ENCODE results near the gene SMPD2. TPM values are rescaled to one million over a fixed set of nuclear protein-coding genes. Genes with fewer than 3 reads are reported as not detected.

The SMPD2 gene
- total RNA-seq, 1 experiment from 2014 or later, result 12.3 TPM

DNA sequence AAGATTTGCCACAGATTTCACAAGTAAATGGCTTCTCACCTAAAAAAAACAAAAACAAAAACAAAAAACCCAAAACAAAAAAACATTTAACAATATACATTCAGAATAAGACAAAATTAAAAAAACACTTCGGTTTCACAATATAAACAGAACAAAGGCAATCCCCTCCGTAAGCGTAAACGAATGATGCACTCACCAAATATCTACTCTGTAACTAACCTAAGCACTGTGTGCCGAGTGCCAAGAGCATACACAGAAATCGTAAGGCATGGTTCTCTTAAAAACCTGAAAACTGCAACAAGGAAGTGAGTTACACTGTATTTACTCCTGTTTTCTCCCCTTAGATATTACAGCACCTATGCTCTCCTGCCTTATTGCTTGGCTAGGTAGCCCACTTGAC lies 27.2 kb downstream of the SMPD2 start:
- Histone ChIP-seq H3K4me1 (no peaks in the 10 kb centered on the region), H3K9me3 (no peaks in the 10 kb centered on the region), H3K36me3 (ENCODE audit: control insufficient read depth, insufficient read depth, low read length) (peaks cover 5% of the 10 kb centered on the region; the same call in 1 of the 2 replicates), H3K4me3 (ENCODE audit: low read depth, low read length) (no peak overlapping the region), H3K27me3 (replicated peaks; ENCODE audit: control insufficient read depth, insufficient read depth, low read length) (no peaks in the 10 kb centered on the region)
- CTCF ChIA-PET, result no interaction called here
- no peaks in the 10 kb centered on the region for H3K9me3 Mint-ChIP-seq (ENCODE audit: unreplicated experiment)
- TF ChIP-seq CTCF (IDR thresholded peaks at IDR 0.05; ENCODE audit: insufficient read depth in 1 of 2, low read depth in 1 of 2, low read length in 1 of 2, severe bottlenecking in 1 of 2, unreplicated experiment in 1 of 2), result no peak
- H3K4me1 Mint-ChIP-seq (ENCODE audit: low read depth, unreplicated experiment), result no peaks in the 10 kb centered on the region
- no peaks in the 10 kb centered on the region for H3K27me3 Mint-ChIP-seq (ENCODE audit: insufficient read depth, unreplicated experiment)
- intact Hi-C loops (cut with micrococcal nuclease; ENCODE audit: unreplicated experiment), result no loop called here
- DNase-seq, result no peak
- no TSS peak for BruUV-seq (replicated peaks)
- no peak overlapping the region for H3K4me3 Mint-ChIP-seq (ENCODE audit: unreplicated experiment)
- H3K36me3 Mint-ChIP-seq (ENCODE audit: insufficient read depth, unreplicated experiment), result peaks cover 55% of the 10 kb centered on the region
- H3K27ac Mint-ChIP-seq (ENCODE audit: unreplicated experiment), result no peak overlapping the region
- POLR2A ChIA-PET, result no interaction called here

DNA sequence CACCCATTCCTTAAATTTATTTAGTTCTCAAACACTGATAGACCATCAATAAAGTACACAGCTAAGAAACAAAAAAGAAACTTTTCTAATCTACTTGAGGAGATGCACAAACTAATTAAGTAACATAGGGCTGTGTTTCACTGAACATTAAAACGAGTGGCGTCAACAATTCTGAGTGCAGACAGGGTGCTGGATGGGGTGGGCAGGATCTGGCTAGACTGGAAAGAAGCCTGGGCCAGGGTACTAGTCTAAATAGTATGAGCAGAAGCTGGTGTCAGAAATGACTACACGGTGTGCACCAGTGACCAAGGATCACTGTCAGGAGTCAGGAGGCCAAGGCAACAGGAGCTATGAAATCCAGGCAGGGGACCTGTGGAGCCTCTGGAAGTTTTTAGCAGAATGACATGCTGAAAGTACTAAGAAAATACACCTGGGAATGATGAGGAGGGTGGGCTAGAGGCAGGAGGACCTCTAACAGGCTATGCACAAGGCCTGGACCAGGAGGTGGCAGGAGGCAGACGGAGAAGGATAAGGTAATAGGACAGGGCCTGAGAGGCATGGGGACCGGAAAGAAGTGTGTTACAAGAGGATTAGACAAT lies 29.2 kb downstream of the SMPD2 start:
- no peak for DNase-seq
- H3K4me1 Mint-ChIP-seq (ENCODE audit: low read depth, unreplicated experiment), result no peaks in the 10 kb centered on the region
- no peaks in the 10 kb centered on the region for H3K4me1 ChIP-seq
- ChIA-PET POLR2A (interaction anchor here (0.6 kb wide), 1 partner anchor 17 kb away, joined by 3 read pairs; no protein-coding TSS in a partner anchor), CTCF (no interaction called here)
- H3K27me3 Mint-ChIP-seq (ENCODE audit: insufficient read depth, unreplicated experiment), result no peaks in the 10 kb centered on the region
- no peak overlapping the region for H3K4me3 Mint-ChIP-seq (ENCODE audit: unreplicated experiment)
- H3K27ac Mint-ChIP-seq (ENCODE audit: unreplicated experiment), result no peak overlapping the region
- no peak overlapping the region for H3K4me3 ChIP-seq (ENCODE audit: low read depth, low read length)
- H3K36me3 ChIP-seq (ENCODE audit: control insufficient read depth, insufficient read depth, low read length), result peaks cover 5% of the 10 kb centered on the region; the same call in 1 of the 2 replicates
- H3K9me3 Mint-ChIP-seq (ENCODE audit: unreplicated experiment), result no peaks in the 10 kb centered on the region
- intact Hi-C loops (cut with micrococcal nuclease; ENCODE audit: unreplicated experiment), result no loop called here
- no peak for TF ChIP-seq CTCF (IDR thresholded peaks at IDR 0.05; ENCODE audit: insufficient read depth in 1 of 2, low read depth in 1 of 2, low read length in 1 of 2, severe bottlenecking in 1 of 2, unreplicated experiment in 1 of 2)
- BruUV-seq (replicated peaks), result no TSS peak
- H3K36me3 Mint-ChIP-seq (ENCODE audit: insufficient read depth, unreplicated experiment), result peaks cover 54% of the 10 kb centered on the region
- no peaks in the 10 kb centered on the region for H3K9me3 ChIP-seq
- H3K27me3 ChIP-seq (replicated peaks; ENCODE audit: control insufficient read depth, insufficient read depth, low read length), result no peaks in the 10 kb centered on the region

- Histone ChIP-seq H3K9me3 (no peaks in the 10 kb centered on the region), H3K27me3 (replicated peaks; ENCODE audit: control insufficient read depth, insufficient read depth, low read length) (no peaks in the 10 kb centered on the region), H3K36me3 (ENCODE audit: control insufficient read depth, insufficient read depth, low read length) (peaks cover 2% of the 10 kb centered on the region; the same call in 1 of the 2 replicates), H3K4me3 (ENCODE audit: low read depth, low read length) (no peak overlapping the region), H3K4me1 (no peaks in the 10 kb centered on the region)
- Mint-ChIP-seq H3K27me3 (ENCODE audit: insufficient read depth, unreplicated experiment) (no peaks in the 10 kb centered on the region), H3K9me3 (ENCODE audit: unreplicated experiment) (no peaks in the 10 kb centered on the region), H3K4me1 (ENCODE audit: low read depth, unreplicated experiment) (peaks cover 11% of the 10 kb centered on the region), H3K27ac (ENCODE audit: unreplicated experiment) (no peak overlapping the region), H3K36me3 (ENCODE audit: insufficient read depth, unreplicated experiment) (peaks cover 58% of the 10 kb centered on the region), H3K4me3 (ENCODE audit: unreplicated experiment) (no peak overlapping the region)
- POLR2A ChIA-PET, result no interaction called here
- no peak for TF ChIP-seq CTCF (IDR thresholded peaks at IDR 0.05; ENCODE audit: insufficient read depth in 1 of 2, low read depth in 1 of 2, low read length in 1 of 2, severe bottlenecking in 1 of 2, unreplicated experiment in 1 of 2)
- DNase-seq, result no peak
- intact Hi-C loops (cut with micrococcal nuclease; ENCODE audit: unreplicated experiment), result no loop called here
- BruUV-seq (replicated peaks), result no TSS peak
- CTCF ChIA-PET, result no interaction called here
Measured at GRCh38 chr6:109471105-109471810, 30.7 kb downstream of the SMPD2 start.

All from Caco-2 (cell line).